ENCODE results near the gene PDIA4. TPM values are rescaled to one million over a fixed set of nuclear protein-coding genes. Genes with fewer than 3 reads are reported as not detected.

PDIA4 gene
- total RNA-seq: 298 and 531 TPM in 2 replicates

GRCh38 chr7:149028346-149029109 lies at the start of gene PDIA4:
PDIA4 (minus strand) TSS chr7:149028505; CDS start chr7:149028408, 97 bp downstream.

Other genes starting within 250 kb of the PDIA4 start
- gene EZH2, start 144.2 kb downstream of the PDIA4 start, total RNA-seq: 6.5 and 16.7 TPM in 2 replicates
- 6.5 and 17.4 TPM in 2 replicates for gene ZNF786, start 62.2 kb upstream of the PDIA4 start, total RNA-seq
- 4.4 and 5.3 TPM in 2 replicates for gene ZNF425, start 97.8 kb upstream of the PDIA4 start, total RNA-seq
- gene ZNF398, start 118.9 kb upstream of the PDIA4 start, total RNA-seq: 15.4 and 28.7 TPM in 2 replicates
- gene ZNF282, start 167.0 kb upstream of the PDIA4 start, total RNA-seq: 30.4 and 49.5 TPM in 2 replicates
- 6.5 and 9.0 TPM in 2 replicates for gene ZNF212, start 211.1 kb upstream of the PDIA4 start, total RNA-seq
- gene ZNF783, start 233.7 kb upstream of the PDIA4 start, total RNA-seq: 9.9 and 14.5 TPM in 2 replicates

Measured in nasal cavity respiratory epithelium epithelial cell of viscerocranial mucosa (primary cell).